HL-60 (cell line): ENCODE measurements around the gene MOAP1.

Experiments used
- GABPA ChIP-seq: IDR thresholded peaks from 2 replicates; pipeline ENCODE4 v1.6.1; 2012; ENCODE audit warnings: low read depth
- POLR2AphosphoS5 ChIP-seq: IDR thresholded peaks from 2 replicates; pipeline ENCODE4 v1.6.1; 2012; ENCODE audit warnings: low read depth
- SPI1 ChIP-seq: IDR thresholded peaks from 2 replicates; pipeline ENCODE4 v1.6.1; 2012; ENCODE audit warnings: low read depth, mild to moderate bottlenecking, borderline replicate concordance
- TF ChIP-seq, protein P1 (sequence below): IDR thresholded peaks from one replicate; pipeline ENCODE4 v1.5.1; 2011; ENCODE audit warnings: low read length, control low read depth, inconsistent platforms; ENCODE audit not compliant: insufficient read depth
- TF ChIP-seq, protein P2 (sequence below): IDR thresholded peaks from 2 replicates; pipeline ENCODE4 v1.6.1; 2012; ENCODE audit warnings: low read depth; ENCODE audit not compliant: insufficient replicate concordance

DNA sequence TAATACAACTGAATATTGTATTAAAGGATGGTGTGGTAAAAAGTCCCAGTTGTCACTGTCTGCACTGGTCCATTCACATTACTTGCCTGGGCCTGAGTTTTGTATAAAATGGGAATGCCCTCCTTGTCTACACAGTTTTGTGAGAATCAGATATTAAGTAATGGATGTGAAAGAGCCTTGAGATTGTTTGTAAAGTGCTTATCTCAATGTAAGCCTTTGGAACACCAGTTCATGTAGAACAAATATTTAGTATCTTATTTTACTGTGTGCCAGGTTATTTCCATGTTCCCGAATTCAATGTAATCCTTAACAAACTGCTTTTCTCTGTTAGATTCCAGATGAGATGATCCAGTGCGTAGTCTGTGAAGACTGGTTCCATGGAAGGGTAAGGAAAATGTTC lies 29.9 kb upstream of the MOAP1 start:
- TF ChIP-seq, protein P1, sequence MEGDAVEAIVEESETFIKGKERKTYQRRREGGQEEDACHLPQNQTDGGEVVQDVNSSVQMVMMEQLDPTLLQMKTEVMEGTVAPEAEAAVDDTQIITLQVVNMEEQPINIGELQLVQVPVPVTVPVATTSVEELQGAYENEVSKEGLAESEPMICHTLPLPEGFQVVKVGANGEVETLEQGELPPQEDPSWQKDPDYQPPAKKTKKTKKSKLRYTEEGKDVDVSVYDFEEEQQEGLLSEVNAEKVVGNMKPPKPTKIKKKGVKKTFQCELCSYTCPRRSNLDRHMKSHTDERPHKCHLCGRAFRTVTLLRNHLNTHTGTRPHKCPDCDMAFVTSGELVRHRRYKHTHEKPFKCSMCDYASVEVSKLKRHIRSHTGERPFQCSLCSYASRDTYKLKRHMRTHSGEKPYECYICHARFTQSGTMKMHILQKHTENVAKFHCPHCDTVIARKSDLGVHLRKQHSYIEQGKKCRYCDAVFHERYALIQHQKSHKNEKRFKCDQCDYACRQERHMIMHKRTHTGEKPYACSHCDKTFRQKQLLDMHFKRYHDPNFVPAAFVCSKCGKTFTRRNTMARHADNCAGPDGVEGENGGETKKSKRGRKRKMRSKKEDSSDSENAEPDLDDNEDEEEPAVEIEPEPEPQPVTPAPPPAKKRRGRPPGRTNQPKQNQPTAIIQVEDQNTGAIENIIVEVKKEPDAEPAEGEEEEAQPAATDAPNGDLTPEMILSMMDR, result no peak
- TF ChIP-seq GABPA, result no peak
- TF ChIP-seq, protein P2, sequence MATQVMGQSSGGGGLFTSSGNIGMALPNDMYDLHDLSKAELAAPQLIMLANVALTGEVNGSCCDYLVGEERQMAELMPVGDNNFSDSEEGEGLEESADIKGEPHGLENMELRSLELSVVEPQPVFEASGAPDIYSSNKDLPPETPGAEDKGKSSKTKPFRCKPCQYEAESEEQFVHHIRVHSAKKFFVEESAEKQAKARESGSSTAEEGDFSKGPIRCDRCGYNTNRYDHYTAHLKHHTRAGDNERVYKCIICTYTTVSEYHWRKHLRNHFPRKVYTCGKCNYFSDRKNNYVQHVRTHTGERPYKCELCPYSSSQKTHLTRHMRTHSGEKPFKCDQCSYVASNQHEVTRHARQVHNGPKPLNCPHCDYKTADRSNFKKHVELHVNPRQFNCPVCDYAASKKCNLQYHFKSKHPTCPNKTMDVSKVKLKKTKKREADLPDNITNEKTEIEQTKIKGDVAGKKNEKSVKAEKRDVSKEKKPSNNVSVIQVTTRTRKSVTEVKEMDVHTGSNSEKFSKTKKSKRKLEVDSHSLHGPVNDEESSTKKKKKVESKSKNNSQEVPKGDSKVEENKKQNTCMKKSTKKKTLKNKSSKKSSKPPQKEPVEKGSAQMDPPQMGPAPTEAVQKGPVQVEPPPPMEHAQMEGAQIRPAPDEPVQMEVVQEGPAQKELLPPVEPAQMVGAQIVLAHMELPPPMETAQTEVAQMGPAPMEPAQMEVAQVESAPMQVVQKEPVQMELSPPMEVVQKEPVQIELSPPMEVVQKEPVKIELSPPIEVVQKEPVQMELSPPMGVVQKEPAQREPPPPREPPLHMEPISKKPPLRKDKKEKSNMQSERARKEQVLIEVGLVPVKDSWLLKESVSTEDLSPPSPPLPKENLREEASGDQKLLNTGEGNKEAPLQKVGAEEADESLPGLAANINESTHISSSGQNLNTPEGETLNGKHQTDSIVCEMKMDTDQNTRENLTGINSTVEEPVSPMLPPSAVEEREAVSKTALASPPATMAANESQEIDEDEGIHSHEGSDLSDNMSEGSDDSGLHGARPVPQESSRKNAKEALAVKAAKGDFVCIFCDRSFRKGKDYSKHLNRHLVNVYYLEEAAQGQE, result no peak
- TF ChIP-seq POLR2AphosphoS5, result no peak
- TF ChIP-seq SPI1, result no peak
